Smooth muscle cell of the umbilical artery (primary cell): Measurements from ENCODE around the gene CLEC2L. TPM values are rescaled to one million over a fixed set of nuclear protein-coding genes. Genes with fewer than 3 reads are reported as not detected.

ENCODE experiments used
- total RNA-seq: library from RNA; depleted of rRNA; stranded (reverse); fragments of >200 nt; gene quantifications from 2 replicates; pipeline ENCODE4 v1.2.3, GENCODE V29; 2014

Gene CLEC2L
- total RNA-seq = not detected in 2 replicates

GRCh38 chr7:139523199-139523941 is at the start of gene CLEC2L:
Gene CLEC2L, plus strand, starts transcription at chr7:139523685. Its CDS starts 243 bp downstream, at chr7:139523928.

Other genes starting within 250 kb of the CLEC2L start
- 3.8 and 6.5 TPM in 2 replicates for gene FMC1, start 182.3 kb upstream of the CLEC2L start, total RNA-seq
- gene LUC7L2, start 163.8 kb upstream of the CLEC2L start, total RNA-seq = 38.3 and 52.8 TPM in 2 replicates
- not detected in 2 replicates for gene KLRG2, start 40.0 kb upstream of the CLEC2L start, total RNA-seq